ENCODE results near the gene APOLD1. TPM values are rescaled to one million over a fixed set of nuclear protein-coding genes. Genes with fewer than 3 reads are reported as not detected.

The APOLD1 gene
- polyA plus RNA-seq, 1 donor (not counting 4 experiments of a cell fraction or from before 2014, with no cell fraction given), result 0.34 TPM

- dilution Hi-C loops (cut with MboI; ENCODE audit: extremely low pct_ligation_motif_present, low sequenced_read_pairs), result no loop called here
- no peak for DNase-seq (ENCODE audit: low read depth, low spot score)
Measured at GRCh38 chr12:12757121-12757520, 28.3 kb upstream of the APOLD1 start.

GRCh38 chr12:12759234-12759915 is 26.1 kb upstream of the APOLD1 start:
- Histone ChIP-seq H4K20me1 (ENCODE audit: control insufficient read depth, extremely low read depth, insufficient read depth, low read length) (no peaks in the 10 kb centered on the region), H3K9me3 (ENCODE audit: control insufficient read depth, low read depth, low read length) (no peaks in the 10 kb centered on the region), H3K9ac (ENCODE audit: control insufficient read depth, extremely low read depth, insufficient read depth, low read length) (no peak overlapping the region), H3K27me3 (ENCODE audit: control insufficient read depth, extremely low read depth, insufficient read depth, low read length) (no peaks in the 10 kb centered on the region), H3K27ac (ENCODE audit: control insufficient read depth, insufficient read depth, low read length) (no peak overlapping the region), H2AFZ (ENCODE audit: control insufficient read depth, low read length) (no peak overlapping the region), H3K9me1 (ENCODE audit: control insufficient read depth, extremely low read depth, insufficient read depth, low read length) (no peaks in the 10 kb centered on the region), H3K4me2 (ENCODE audit: control insufficient read depth, extremely low read depth, insufficient read depth, low read depth, low read length) (no peak overlapping the region), H3K4me1 (ENCODE audit: control insufficient read depth, extremely low read depth, insufficient read depth, low read length) (no peaks in the 10 kb centered on the region), H3K4me3 (ENCODE audit: control insufficient read depth in 2 of 3, extremely low read depth in 1 of 3, insufficient read depth in 2 of 3, low read depth in 1 of 3, low read length in 3 of 3) (no peak overlapping the region), H3K36me3 (ENCODE audit: control insufficient read depth in 2 of 2, extremely low read depth in 1 of 2, insufficient read depth in 2 of 2, low read length in 2 of 2) (no peaks in the 10 kb centered on the region), H3K79me2 (ENCODE audit: control insufficient read depth, insufficient read depth, low read length) (no peaks in the 10 kb centered on the region)
- TF ChIP-seq CTCF (optimal IDR thresholded peaks at IDR 0.05 in 1 of 3, IDR thresholded peaks at IDR 0.05 in 1 of 3, conservative IDR thresholded peaks at IDR 0.05 in 1 of 3; ENCODE audit: extremely low read depth in 1 of 3, insufficient read depth in 2 of 3, low read length in 3 of 3), result no peak
- no peak for TF ChIP-seq EZH2 (IDR thresholded peaks at IDR 0.05; ENCODE audit: low read length)
- dilution Hi-C loops (cut with MboI; ENCODE audit: extremely low pct_ligation_motif_present, low sequenced_read_pairs), result no loop called here
- DNase-seq (ENCODE audit: low read depth, low spot score), result no peak
- no peak for FAIRE-seq

More at GRCh38 chr12:12757121-12757520, 28.3 kb upstream of the APOLD1 start:
- no peaks in the 10 kb centered on the region for H4K20me1 ChIP-seq (ENCODE audit: control insufficient read depth, extremely low read depth, insufficient read depth, low read length)
- no peak for FAIRE-seq
- H3K27ac ChIP-seq (ENCODE audit: control insufficient read depth, insufficient read depth, low read length), result no peak overlapping the region
- no peaks in the 10 kb centered on the region for H3K9me1 ChIP-seq (ENCODE audit: control insufficient read depth, extremely low read depth, insufficient read depth, low read length)
- no peaks in the 10 kb centered on the region for H3K36me3 ChIP-seq (ENCODE audit: control insufficient read depth in 2 of 2, extremely low read depth in 1 of 2, insufficient read depth in 2 of 2, low read length in 2 of 2)
- H3K79me2 ChIP-seq (ENCODE audit: control insufficient read depth, insufficient read depth, low read length), result no peaks in the 10 kb centered on the region
- no peaks in the 10 kb centered on the region for H3K4me1 ChIP-seq (ENCODE audit: control insufficient read depth, extremely low read depth, insufficient read depth, low read length)
- H3K4me2 ChIP-seq (ENCODE audit: control insufficient read depth, extremely low read depth, insufficient read depth, low read depth, low read length), result no peak overlapping the region
- H3K9ac ChIP-seq (ENCODE audit: control insufficient read depth, extremely low read depth, insufficient read depth, low read length), result no peak overlapping the region
- H3K4me3 ChIP-seq (ENCODE audit: control insufficient read depth in 2 of 3, extremely low read depth in 1 of 3, insufficient read depth in 2 of 3, low read depth in 1 of 3, low read length in 3 of 3), result no peak overlapping the region
- TF ChIP-seq CTCF (optimal IDR thresholded peaks at IDR 0.05 in 1 of 3, IDR thresholded peaks at IDR 0.05 in 1 of 3, conservative IDR thresholded peaks at IDR 0.05 in 1 of 3; ENCODE audit: extremely low read depth in 1 of 3, insufficient read depth in 2 of 3, low read length in 3 of 3) (no peak), EZH2 (IDR thresholded peaks at IDR 0.05; ENCODE audit: low read length) (no peak)
- H3K27me3 ChIP-seq (ENCODE audit: control insufficient read depth, extremely low read depth, insufficient read depth, low read length), result no peaks in the 10 kb centered on the region
- no peaks in the 10 kb centered on the region for H3K9me3 ChIP-seq (ENCODE audit: control insufficient read depth, low read depth, low read length)
- H2AFZ ChIP-seq (ENCODE audit: control insufficient read depth, low read length), result no peak overlapping the region
